K562 (cell line): Measurements from ENCODE around the gene EBF4. TPM values are rescaled to one million over a fixed set of nuclear protein-coding genes. Genes with fewer than 3 reads are reported as not detected.

Experiments
- ARID2 ChIP-seq: fragments of 450-650 bp; IDR thresholded peaks from 2 replicates; pipeline ENCODE4 v1.6.1; 2017; ENCODE audit warnings: antibody characterized with exemption, mild to moderate bottlenecking
- BRD9 ChIP-seq: fragments of 450-650 bp; IDR thresholded peaks from 2 replicates; pipeline ENCODE4 v1.6.1; 2018; ENCODE audit warnings: low read depth; ENCODE audit not compliant: partially characterized antibody
- CREB5 ChIP-seq: fragments of 250-450 bp; sonication (Bioruptor Pico); IDR thresholded peaks from 2 replicates; pipeline ENCODE4 v1.5.0; 2020; ENCODE audit warnings: mild to moderate bottlenecking
- DIDO1 ChIP-seq: fragments of 450-650 bp; IDR thresholded peaks from 2 replicates; pipeline ENCODE4 v1.6.1; 2016; ENCODE audit warnings: low read depth, missing biosample characterization, missing genetic modification characterization
- GABPA ChIP-seq: fragments of 200-800 bp; sonication (Bioruptor generic); conservative IDR thresholded peaks from 2 replicates; pipeline ENCODE4 v1.6.1; 2016; ENCODE audit warnings: low read depth, missing genetic modification characterization, missing compliant biosample characterization
- GATA2 ChIP-seq: sonication (generic); formaldehyde crosslinking; IDR thresholded peaks from 2 replicates; pipeline ENCODE4 v1.4.0; 2020; ENCODE audit warnings: mild to moderate bottlenecking, missing genetic modification reagents
- HNRNPL ChIP-seq: fragments of 200-400 bp; formaldehyde crosslinking; IDR thresholded peaks from 2 replicates; pipeline ENCODE4 v1.6.1; 2017; ENCODE audit warnings: low read depth, mild to moderate bottlenecking, low read length
- HNRNPLL ChIP-seq: fragments of 200-400 bp; formaldehyde crosslinking; IDR thresholded peaks from 2 replicates; pipeline ENCODE4 v1.6.1; 2017; ENCODE audit warnings: low read length, low read depth, mild to moderate bottlenecking; ENCODE audit not compliant: poor library complexity, severe bottlenecking
- JUND ChIP-seq, 2 experiments: IDR thresholded peaks; 2 replicates in 1 of 2; 3 replicates in 1 of 2; pipeline ENCODE4 v1.6.1; 2011; ENCODE audit warnings: borderline replicate concordance in 2 of 2, low read depth in 2 of 2, low read length in 2 of 2, improper control_type of control experiment in 1 of 2, missing biosample characterization in 1 of 2, missing genetic modification characterization in 1 of 2, missing genetic modification reagents in 1 of 2
- MCM3 ChIP-seq: fragments of 450-650 bp; IDR thresholded peaks from 2 replicates; pipeline ENCODE4 v1.6.1; 2016
- MECOM ChIP-seq: fragments of 250-450 bp; sonication (Bioruptor Pico); IDR thresholded peaks from 2 replicates; pipeline ENCODE4 v1.8.0; 2022; ENCODE audit warnings: inconsistent platforms
- NFYB ChIP-seq: IDR thresholded peaks from 2 replicates; pipeline ENCODE4 v1.6.1; 2011; ENCODE audit warnings: mild to moderate bottlenecking, moderate library complexity; ENCODE audit not compliant: insufficient read length; ENCODE audit errors: extremely low read depth
- PCBP1 ChIP-seq: fragments of 200-400 bp; formaldehyde crosslinking; IDR thresholded peaks from 2 replicates; pipeline ENCODE4 v1.6.1; 2018; ENCODE audit warnings: mild to moderate bottlenecking, low read depth, low read length; ENCODE audit not compliant: poor library complexity, severe bottlenecking
- POLR3G ChIP-seq: IDR thresholded peaks from 2 replicates; pipeline ENCODE4 v1.6.1; 2011; ENCODE audit not compliant: insufficient read length, insufficient replicate concordance; ENCODE audit errors: extremely low read depth
- SMC3 ChIP-seq: conservative IDR thresholded peaks from 2 replicates; pipeline ENCODE4 v1.6.1; 2011; ENCODE audit warnings: low read depth, low read length, improper control_type of control experiment; ENCODE audit not compliant: insufficient read depth
- ZNF311 ChIP-seq: fragments of 250-450 bp; sonication (Bioruptor Pico); IDR thresholded peaks from 2 replicates; pipeline ENCODE4 v1.4.0; 2020; ENCODE audit warnings: mild to moderate bottlenecking, moderate library complexity
- ZNF511 ChIP-seq: sonication (generic); formaldehyde crosslinking; IDR thresholded peaks from 2 replicates; pipeline ENCODE4 v1.8.0; 2022; ENCODE audit warnings: mild to moderate bottlenecking, missing genetic modification reagents
- ZNF586 ChIP-seq: fragments of 450-650 bp; formaldehyde crosslinking; conservative IDR thresholded peaks from 2 replicates; pipeline ENCODE4 v1.4.0; 2020; ENCODE audit warnings: mild to moderate bottlenecking, moderate library complexity
- ZNF668 ChIP-seq: fragments of 250-450 bp; sonication (Bioruptor Pico); IDR thresholded peaks from 2 replicates; pipeline ENCODE4 v1.8.0; 2022; ENCODE audit warnings: mild to moderate bottlenecking, inconsistent platforms
- ZNF696 ChIP-seq: fragments of 250-450 bp; sonication (Bioruptor Pico); conservative IDR thresholded peaks from 2 replicates; pipeline ENCODE4 v1.4.0; 2020; ENCODE audit warnings: mild to moderate bottlenecking, moderate library complexity
- ZNF764 ChIP-seq: fragments of 250-450 bp; sonication (Bioruptor Pico); IDR thresholded peaks from 2 replicates; pipeline ENCODE4 v1.4.0; 2020; ENCODE audit warnings: low read depth, mild to moderate bottlenecking, moderate library complexity
- ZNF79 ChIP-seq: fragments of 250-450 bp; sonication (Bioruptor Pico); IDR thresholded peaks from 2 replicates; pipeline ENCODE4 v1.4.0; 2020; ENCODE audit warnings: low read depth, mild to moderate bottlenecking, moderate library complexity
- polyA plus RNA-seq, 8 experiments: library from polyadenylated mRNA; depleted of rRNA in 4 of 8; stranded (reverse) in 5 of 8; unstranded in 3 of 8; fragments of >200 nt; fragmentation: Nextera tagmentation in 2 of 8; fragmentation: Illumina TruSeq in 1 of 8; extraction: Ambion mirVana in 2 of 8; extraction: Trizol in 1 of 8; gene quantifications; 2 replicates each; pipeline versions ENCODE4 v1.2.1 to v1.2.3, GENCODE V29; 2011 to 2014; ENCODE audit warnings: inconsistent platforms in 1 of 8, missing spikeins in 1 of 8
- total RNA-seq, 7 experiments: library from RNA; depleted of rRNA in 6 of 7; stranded (reverse); fragments of >200 nt in 6 of 7; fragmentation: Illumina TruSeq in 2 of 7; extraction: Trizol in 2 of 7; gene quantifications; 2 replicates each; pipeline versions ENCODE4 v1.2.1 to v1.2.3, GENCODE V29; 2011 to 2021; ENCODE audit warnings: low replicate concordance in 1 of 7
- TF ChIP-seq, protein P1 (sequence below): sonication (generic); formaldehyde crosslinking; IDR thresholded peaks from 2 replicates; pipeline ENCODE4 v1.8.0; 2022; ENCODE audit warnings: missing genetic modification reagents, mild to moderate bottlenecking, borderline replicate concordance
- TF ChIP-seq, protein P2 (sequence below): fragments of 450-650 bp; formaldehyde crosslinking; conservative IDR thresholded peaks from 2 replicates; pipeline ENCODE4 v1.4.0; 2022; ENCODE audit warnings: mild to moderate bottlenecking, missing genetic modification characterization

Gene EBF4
- total and polyA plus RNA-seq, 9 of the 15 experiments (the other 6 are each of a cell fraction or from before 2014, with no cell fraction given): 0.09 TPM; not detected in 8

- TF ChIP-seq POLR3G (no peak), HNRNPLL (no peak), JUND (IDR thresholded peaks at IDR 0.05; ENCODE audit: borderline replicate concordance, low read depth, low read length) (peak; percentile 97), JUND (tag; IDR thresholded peaks at IDR 0.05; ENCODE audit: borderline replicate concordance, low read depth, low read length) (no peak), GATA2 (CRISPR knock-in tag) (no peak), NFYB (no peak), ZNF764 (no peak), ZNF696 (CRISPR knock-in tag) (no peak), CREB5 (CRISPR knock-in tag) (no peak), BRD9 (peak; percentile 37), ZNF79 (CRISPR knock-in tag) (no peak), GABPA (tag) (peak; percentile 37; the same call in 1 of the 2 replicates), ZNF511 (CRISPR knock-in tag) (no peak), ZNF668 (CRISPR knock-in tag) (no peak), ZNF311 (no peak), MCM3 (no peak), HNRNPL (no peak; the same call in 1 of the 2 replicates), ARID2 (no peak), PCBP1 (peak; percentile 97), DIDO1 (tag) (no peak), ZNF586 (no peak), SMC3 (no peak), MECOM (CRISPR knock-in tag) (no peak)
- TF ChIP-seq, protein P1, sequence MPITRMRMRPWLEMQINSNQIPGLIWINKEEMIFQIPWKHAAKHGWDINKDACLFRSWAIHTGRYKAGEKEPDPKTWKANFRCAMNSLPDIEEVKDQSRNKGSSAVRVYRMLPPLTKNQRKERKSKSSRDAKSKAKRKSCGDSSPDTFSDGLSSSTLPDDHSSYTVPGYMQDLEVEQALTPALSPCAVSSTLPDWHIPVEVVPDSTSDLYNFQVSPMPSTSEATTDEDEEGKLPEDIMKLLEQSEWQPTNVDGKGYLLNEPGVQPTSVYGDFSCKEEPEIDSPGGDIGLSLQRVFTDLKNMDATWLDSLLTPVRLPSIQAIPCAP: no peak
- TF ChIP-seq, protein P2, sequence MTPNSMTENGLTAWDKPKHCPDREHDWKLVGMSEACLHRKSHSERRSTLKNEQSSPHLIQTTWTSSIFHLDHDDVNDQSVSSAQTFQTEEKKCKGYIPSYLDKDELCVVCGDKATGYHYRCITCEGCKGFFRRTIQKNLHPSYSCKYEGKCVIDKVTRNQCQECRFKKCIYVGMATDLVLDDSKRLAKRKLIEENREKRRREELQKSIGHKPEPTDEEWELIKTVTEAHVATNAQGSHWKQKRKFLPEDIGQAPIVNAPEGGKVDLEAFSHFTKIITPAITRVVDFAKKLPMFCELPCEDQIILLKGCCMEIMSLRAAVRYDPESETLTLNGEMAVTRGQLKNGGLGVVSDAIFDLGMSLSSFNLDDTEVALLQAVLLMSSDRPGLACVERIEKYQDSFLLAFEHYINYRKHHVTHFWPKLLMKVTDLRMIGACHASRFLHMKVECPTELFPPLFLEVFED (CRISPR knock-in tag): no peak
Observed at GRCh38 chr20:2651772-2652723, 40.5 kb upstream of the EBF4 start, which contains the start of gene NOP56 (continued).
